ENCODE measurements around the gene HERC4. TPM values are rescaled to one million over a fixed set of nuclear protein-coding genes. Genes with fewer than 3 reads are reported as not detected.

HERC4 gene
- polyA plus RNA-seq, 2 donors = 11.8 to 13.3 TPM

- Histone ChIP-seq H3K4me1 (ENCODE audit: control insufficient read depth in 2 of 2, insufficient read depth in 2 of 2, low read length in 1 of 2) (no peaks in the 10 kb centered on the region), H3K9me3 (ENCODE audit: control insufficient read depth in 2 of 2, insufficient read depth in 1 of 2, low read depth in 1 of 2, low read length in 1 of 2) (no peaks in the 10 kb centered on the region), H3K27me3 (ENCODE audit: control insufficient read depth in 1 of 2, insufficient read depth in 2 of 2, low read length in 2 of 2) (no peaks in the 10 kb centered on the region), H3K27ac (ENCODE audit: low read depth in 2 of 2, low read length in 1 of 2) (no peak within 1 kb of the TSS), H3K36me3 (ENCODE audit: control insufficient read depth in 2 of 2, insufficient read depth in 2 of 2, low read length in 1 of 2) (no peaks in the 10 kb centered on the region), H3K4me3 (ENCODE audit: low read depth in 1 of 2, low read length in 2 of 2) (no peak within 1 kb of the TSS)
- 65 to 77% methylated on average over 3 of the region's 3 CpGs for WGBS, 2 donors
These were observed 34.2 kb upstream of the HERC4 start, which contains the start of gene MYPN for GRCh38 chr10:68109331-68109730. Gene MYPN, plus strand, starts transcription at chr10:68109488. Its CDS starts 11,951 bp downstream, at chr10:68121439.

GRCh38 chr10:68108653-68109052 lies 33.6 kb upstream of the HERC4 start:
- Histone ChIP-seq H3K4me3 (ENCODE audit: low read depth in 1 of 2, low read length in 2 of 2) (no peak overlapping the region), H3K36me3 (ENCODE audit: control insufficient read depth in 2 of 2, insufficient read depth in 2 of 2, low read length in 1 of 2) (no peaks in the 10 kb centered on the region), H3K4me1 (ENCODE audit: control insufficient read depth in 2 of 2, insufficient read depth in 2 of 2, low read length in 1 of 2) (no peaks in the 10 kb centered on the region), H3K27me3 (ENCODE audit: control insufficient read depth in 1 of 2, insufficient read depth in 2 of 2, low read length in 2 of 2) (no peaks in the 10 kb centered on the region), H3K27ac (ENCODE audit: low read depth in 2 of 2, low read length in 1 of 2) (no peak overlapping the region), H3K9me3 (ENCODE audit: control insufficient read depth in 2 of 2, insufficient read depth in 1 of 2, low read depth in 1 of 2, low read length in 1 of 2) (no peaks in the 10 kb centered on the region)
- 90 to 95% methylated on average over 11 of the region's 11 CpGs for WGBS, 2 donors

DNA sequence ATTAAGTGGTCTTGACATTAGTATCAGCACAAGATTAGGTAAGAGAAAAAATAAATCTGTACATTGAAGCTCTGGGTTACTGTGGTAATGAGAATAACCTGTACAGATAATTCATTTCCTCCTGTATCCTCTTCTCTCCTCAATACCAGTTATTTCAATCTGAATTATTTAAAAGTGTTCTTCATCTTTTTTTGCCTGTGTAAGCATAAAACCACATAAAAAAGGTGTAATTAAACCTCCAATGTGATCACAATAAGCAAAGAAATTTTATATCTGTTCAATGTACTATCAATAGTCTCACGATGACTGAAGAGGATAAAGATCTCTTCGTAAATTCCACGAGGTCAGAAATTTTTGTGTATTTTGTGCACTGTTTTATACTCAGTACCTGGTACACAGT lies 33.0 kb upstream of the HERC4 start:
- no peaks in the 10 kb centered on the region for H3K36me3 ChIP-seq (ENCODE audit: control insufficient read depth in 2 of 2, insufficient read depth in 2 of 2, low read length in 1 of 2)
- H3K4me3 ChIP-seq (ENCODE audit: low read depth in 1 of 2, low read length in 2 of 2) = no peak overlapping the region
- no peak overlapping the region for H3K27ac ChIP-seq (ENCODE audit: low read depth in 2 of 2, low read length in 1 of 2)
- H3K9me3 ChIP-seq (ENCODE audit: control insufficient read depth in 2 of 2, insufficient read depth in 1 of 2, low read depth in 1 of 2, low read length in 1 of 2) = no peaks in the 10 kb centered on the region
- no peaks in the 10 kb centered on the region for H3K27me3 ChIP-seq (ENCODE audit: control insufficient read depth in 1 of 2, insufficient read depth in 2 of 2, low read length in 2 of 2)
- 78 to 90% methylated on average over 3 of the region's 3 CpGs for WGBS, 2 donors
- H3K4me1 ChIP-seq (ENCODE audit: control insufficient read depth in 2 of 2, insufficient read depth in 2 of 2, low read length in 1 of 2) = no peaks in the 10 kb centered on the region

- WGBS, 2 donors = 89 to 94% methylated on average over 1 of the region's 1 CpG
- no peaks in the 10 kb centered on the region for H3K9me3 ChIP-seq (ENCODE audit: control insufficient read depth in 2 of 2, insufficient read depth in 1 of 2, low read depth in 1 of 2, low read length in 1 of 2)
- no peaks in the 10 kb centered on the region for H3K4me1 ChIP-seq (ENCODE audit: control insufficient read depth in 2 of 2, insufficient read depth in 2 of 2, low read length in 1 of 2)
- no peaks in the 10 kb centered on the region for H3K27me3 ChIP-seq (ENCODE audit: control insufficient read depth in 1 of 2, insufficient read depth in 2 of 2, low read length in 2 of 2)
- H3K27ac ChIP-seq (ENCODE audit: low read depth in 2 of 2, low read length in 1 of 2) = no peak overlapping the region
- H3K36me3 ChIP-seq (ENCODE audit: control insufficient read depth in 2 of 2, insufficient read depth in 2 of 2, low read length in 1 of 2) = no peaks in the 10 kb centered on the region
- H3K4me3 ChIP-seq (ENCODE audit: low read depth in 1 of 2, low read length in 2 of 2) = no peak overlapping the region
These were observed 32.6 kb upstream of the HERC4 start for GRCh38 chr10:68107651-68108050.

DNA sequence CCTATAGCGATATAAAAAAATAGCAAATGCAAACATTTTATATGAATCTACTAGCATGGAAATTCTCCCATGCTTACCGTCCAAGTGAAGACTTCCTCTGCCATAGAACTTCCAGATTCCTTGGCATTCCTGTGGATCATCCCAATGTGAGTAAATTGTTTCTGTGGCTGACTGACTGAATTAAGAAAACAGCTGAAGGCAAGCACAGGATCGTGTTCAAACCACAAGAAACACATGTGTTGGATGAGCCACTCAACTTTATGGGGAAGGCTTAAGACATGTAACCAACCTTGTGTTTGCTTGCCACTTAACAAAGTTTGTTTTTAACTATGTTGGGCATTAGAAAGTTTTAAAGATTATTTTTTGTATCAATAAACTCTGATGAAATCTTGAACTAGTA lies 31.6 kb upstream of the HERC4 start:
- WGBS, 2 donors = 70 to 73% methylated on average over 3 of the region's 3 CpGs
- no peaks in the 10 kb centered on the region for H3K36me3 ChIP-seq (ENCODE audit: control insufficient read depth in 2 of 2, insufficient read depth in 2 of 2, low read length in 1 of 2)
- H3K9me3 ChIP-seq (ENCODE audit: control insufficient read depth in 2 of 2, insufficient read depth in 1 of 2, low read depth in 1 of 2, low read length in 1 of 2) = no peaks in the 10 kb centered on the region
- no peak overlapping the region for H3K27ac ChIP-seq (ENCODE audit: low read depth in 2 of 2, low read length in 1 of 2)
- H3K4me1 ChIP-seq (ENCODE audit: control insufficient read depth in 2 of 2, insufficient read depth in 2 of 2, low read length in 1 of 2) = no peaks in the 10 kb centered on the region
- H3K4me3 ChIP-seq (ENCODE audit: low read depth in 1 of 2, low read length in 2 of 2) = no peak overlapping the region
- H3K27me3 ChIP-seq (ENCODE audit: control insufficient read depth in 1 of 2, insufficient read depth in 2 of 2, low read length in 2 of 2) = no peaks in the 10 kb centered on the region

DNA sequence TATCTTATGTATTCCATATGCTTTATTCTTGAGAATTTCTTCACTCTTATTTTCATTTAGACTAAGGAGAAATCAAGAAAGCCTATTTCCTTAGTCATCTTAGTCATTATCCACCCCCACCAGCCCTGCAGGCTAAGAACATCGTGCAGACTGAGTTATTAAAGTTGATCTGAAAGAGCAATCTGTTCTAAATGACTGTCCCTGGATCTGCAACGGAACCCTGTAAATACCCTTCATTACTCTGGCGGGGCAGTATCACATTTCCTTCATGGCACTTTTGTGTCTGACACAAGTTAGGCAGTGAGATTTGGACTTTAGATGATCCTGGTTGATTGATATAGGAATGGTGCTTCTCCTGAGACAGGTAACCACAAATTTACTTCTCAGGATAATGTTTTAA lies 30.7 kb upstream of the HERC4 start:
- WGBS, 2 donors = 60 to 61% methylated on average over 3 of the region's 3 CpGs
- no peaks in the 10 kb centered on the region for H3K36me3 ChIP-seq (ENCODE audit: control insufficient read depth in 2 of 2, insufficient read depth in 2 of 2, low read length in 1 of 2)
- no peaks in the 10 kb centered on the region for H3K27me3 ChIP-seq (ENCODE audit: control insufficient read depth in 1 of 2, insufficient read depth in 2 of 2, low read length in 2 of 2)
- H3K4me3 ChIP-seq (ENCODE audit: low read depth in 1 of 2, low read length in 2 of 2) = no peak overlapping the region
- H3K9me3 ChIP-seq (ENCODE audit: control insufficient read depth in 2 of 2, insufficient read depth in 1 of 2, low read depth in 1 of 2, low read length in 1 of 2) = no peaks in the 10 kb centered on the region
- H3K4me1 ChIP-seq (ENCODE audit: control insufficient read depth in 2 of 2, insufficient read depth in 2 of 2, low read length in 1 of 2) = no peaks in the 10 kb centered on the region
- no peak overlapping the region for H3K27ac ChIP-seq (ENCODE audit: low read depth in 2 of 2, low read length in 1 of 2)

DNA sequence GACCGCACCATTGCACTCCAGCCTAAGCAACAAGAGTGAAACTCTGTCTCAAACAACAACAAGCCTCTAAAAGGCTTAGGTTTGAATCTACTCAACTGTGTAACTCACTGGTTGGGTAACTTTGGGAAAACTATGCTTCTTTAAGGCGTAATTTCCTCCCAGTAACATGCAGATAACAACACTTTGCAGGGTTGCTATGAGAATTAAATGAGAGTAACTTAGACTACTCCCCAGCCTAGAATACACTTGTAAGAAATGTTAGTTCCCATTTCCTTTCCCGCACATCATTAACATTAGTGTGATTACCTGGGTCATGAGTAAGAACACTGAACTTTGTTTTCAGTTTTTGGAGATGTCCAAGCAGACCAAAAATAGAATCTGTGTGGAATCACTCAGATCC lies 28.8 kb upstream of the HERC4 start:
- 96 to 99% methylated on average over 3 of the region's 3 CpGs for WGBS, 2 donors

DNA sequence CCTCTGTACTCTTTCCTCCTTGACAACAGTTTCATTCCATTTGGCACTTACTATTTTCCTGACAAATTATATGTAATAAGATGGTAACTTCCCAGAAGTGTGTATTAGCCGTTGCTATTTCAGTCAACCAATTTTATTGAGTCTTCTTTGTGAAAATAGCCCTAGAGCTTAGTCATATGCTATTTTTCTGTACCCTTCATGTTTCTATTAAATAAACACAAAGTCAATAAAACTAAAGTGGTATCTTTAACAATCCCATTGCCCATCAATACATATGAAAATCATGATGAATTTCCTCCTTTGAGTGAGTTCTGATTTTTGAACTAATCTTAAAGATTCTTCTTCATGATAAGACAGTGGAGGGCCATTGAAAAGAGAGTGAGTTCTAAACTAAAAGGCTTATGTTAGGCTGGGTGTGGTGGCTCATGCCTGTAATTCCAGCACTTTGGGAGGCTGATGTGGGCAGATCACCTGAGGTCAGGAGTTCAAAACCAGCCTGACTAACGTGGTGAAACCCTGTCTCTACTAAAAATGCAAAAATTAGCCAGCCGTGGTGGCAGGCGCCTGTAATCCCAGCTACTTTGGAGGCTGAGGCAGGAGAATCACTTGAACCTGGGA lies 28.3 kb upstream of the HERC4 start:
- no peaks in the 10 kb centered on the region for H3K36me3 ChIP-seq (ENCODE audit: control insufficient read depth in 2 of 2, insufficient read depth in 2 of 2, low read length in 1 of 2)
- no peaks in the 10 kb centered on the region for H3K9me3 ChIP-seq (ENCODE audit: control insufficient read depth in 2 of 2, insufficient read depth in 1 of 2, low read depth in 1 of 2, low read length in 1 of 2)
- no peak overlapping the region for H3K27ac ChIP-seq (ENCODE audit: low read depth in 2 of 2, low read length in 1 of 2)
- no peaks in the 10 kb centered on the region for H3K27me3 ChIP-seq (ENCODE audit: control insufficient read depth in 1 of 2, insufficient read depth in 2 of 2, low read length in 2 of 2)
- WGBS, 2 donors = 77% methylated on average over 4 of the region's 4 CpGs
- no peak overlapping the region for H3K4me3 ChIP-seq (ENCODE audit: low read depth in 1 of 2, low read length in 2 of 2)
- no peaks in the 10 kb centered on the region for H3K4me1 ChIP-seq (ENCODE audit: control insufficient read depth in 2 of 2, insufficient read depth in 2 of 2, low read length in 1 of 2)

More for the DNA sequence above, 28.8 kb upstream of the HERC4 start:
- H3K4me3 ChIP-seq (ENCODE audit: low read depth in 1 of 2, low read length in 2 of 2) = no peak overlapping the region
- no peaks in the 10 kb centered on the region for H3K4me1 ChIP-seq (ENCODE audit: control insufficient read depth in 2 of 2, insufficient read depth in 2 of 2, low read length in 1 of 2)
- H3K9me3 ChIP-seq (ENCODE audit: control insufficient read depth in 2 of 2, insufficient read depth in 1 of 2, low read depth in 1 of 2, low read length in 1 of 2) = no peaks in the 10 kb centered on the region
- H3K27ac ChIP-seq (ENCODE audit: low read depth in 2 of 2, low read length in 1 of 2) = no peak overlapping the region
- no peaks in the 10 kb centered on the region for H3K36me3 ChIP-seq (ENCODE audit: control insufficient read depth in 2 of 2, insufficient read depth in 2 of 2, low read length in 1 of 2)
- no peaks in the 10 kb centered on the region for H3K27me3 ChIP-seq (ENCODE audit: control insufficient read depth in 1 of 2, insufficient read depth in 2 of 2, low read length in 2 of 2)

- H3K27ac ChIP-seq (ENCODE audit: low read depth in 2 of 2, low read length in 1 of 2) = no peak overlapping the region
- H3K4me3 ChIP-seq (ENCODE audit: low read depth in 1 of 2, low read length in 2 of 2) = no peak overlapping the region
- H3K36me3 ChIP-seq (ENCODE audit: control insufficient read depth in 2 of 2, insufficient read depth in 2 of 2, low read length in 1 of 2) = no peaks in the 10 kb centered on the region
- 88 to 89% methylated on average over 2 of the region's 2 CpGs for WGBS, 2 donors
- H3K9me3 ChIP-seq (ENCODE audit: control insufficient read depth in 2 of 2, insufficient read depth in 1 of 2, low read depth in 1 of 2, low read length in 1 of 2) = no peaks in the 10 kb centered on the region
- no peaks in the 10 kb centered on the region for H3K27me3 ChIP-seq (ENCODE audit: control insufficient read depth in 1 of 2, insufficient read depth in 2 of 2, low read length in 2 of 2)
- H3K4me1 ChIP-seq (ENCODE audit: control insufficient read depth in 2 of 2, insufficient read depth in 2 of 2, low read length in 1 of 2) = no peaks in the 10 kb centered on the region
These were observed 26.0 kb upstream of the HERC4 start for GRCh38 chr10:68101066-68101465.

DNA sequence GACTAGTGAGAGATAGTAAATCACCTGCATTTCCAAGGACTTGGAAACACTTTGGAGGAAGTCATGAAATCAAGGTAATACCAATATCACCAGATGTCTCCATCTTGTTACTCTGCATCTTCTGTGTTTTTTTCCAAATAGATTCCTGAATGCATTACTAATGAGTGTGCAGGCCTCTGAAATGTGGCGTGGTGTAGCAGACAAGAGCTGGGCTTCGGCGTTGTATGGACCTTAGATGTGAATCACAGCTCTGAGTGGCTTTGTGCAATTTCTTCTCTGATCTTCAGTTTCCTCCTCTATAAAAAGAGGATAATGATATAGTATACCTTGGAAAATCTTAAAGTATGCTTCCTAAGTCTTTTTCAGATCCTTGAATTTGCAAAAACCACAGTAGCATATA lies 24.7 kb upstream of the HERC4 start:
- Histone ChIP-seq H3K9me3 (ENCODE audit: control insufficient read depth in 2 of 2, insufficient read depth in 1 of 2, low read depth in 1 of 2, low read length in 1 of 2) (no peaks in the 10 kb centered on the region), H3K4me3 (ENCODE audit: low read depth in 1 of 2, low read length in 2 of 2) (no peak overlapping the region), H3K27me3 (ENCODE audit: control insufficient read depth in 1 of 2, insufficient read depth in 2 of 2, low read length in 2 of 2) (no peaks in the 10 kb centered on the region), H3K4me1 (ENCODE audit: control insufficient read depth in 2 of 2, insufficient read depth in 2 of 2, low read length in 1 of 2) (no peaks in the 10 kb centered on the region), H3K27ac (ENCODE audit: low read depth in 2 of 2, low read length in 1 of 2) (no peak overlapping the region), H3K36me3 (ENCODE audit: control insufficient read depth in 2 of 2, insufficient read depth in 2 of 2, low read length in 1 of 2) (no peaks in the 10 kb centered on the region)
- 93 to 98% methylated on average over 3 of the region's 3 CpGs for WGBS, 2 donors
